ENCODE results near the gene OPN4.
"Not testable (repeated sequence)": the region's sequence is repeated elsewhere in the genome, so short reads cannot be mapped to it uniquely, and the experiment has no call there.

OPN4 gene

DNA sequence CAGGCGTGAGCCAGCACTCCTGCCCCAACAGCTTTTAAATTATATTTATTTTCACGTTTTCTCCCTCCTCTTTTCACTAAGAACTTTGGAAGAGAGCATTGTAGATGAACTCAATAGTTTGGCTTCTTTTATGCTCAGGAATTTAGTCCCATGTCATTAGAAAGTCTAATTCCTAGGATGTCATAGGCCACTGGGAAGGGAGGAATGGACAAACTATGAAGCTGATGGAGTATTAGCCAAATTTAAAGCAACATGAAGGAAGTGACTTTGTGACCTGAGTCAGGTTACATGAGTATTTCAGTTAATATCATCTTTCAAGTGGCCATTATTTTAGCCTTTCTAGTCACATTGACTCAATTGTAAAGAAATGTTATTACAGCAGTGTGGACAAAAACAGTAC is 18.0 kb upstream of the OPN4 start:
- DNase-seq (ENCODE audit: low read depth), result no peak
- H3K4me3 ChIP-seq (ENCODE audit: low read length), result no peak overlapping the region
- no peak for TF ChIP-seq CTCF (conservative IDR thresholded peaks at IDR 0.05; ENCODE audit: low read depth, low read length)

DNA sequence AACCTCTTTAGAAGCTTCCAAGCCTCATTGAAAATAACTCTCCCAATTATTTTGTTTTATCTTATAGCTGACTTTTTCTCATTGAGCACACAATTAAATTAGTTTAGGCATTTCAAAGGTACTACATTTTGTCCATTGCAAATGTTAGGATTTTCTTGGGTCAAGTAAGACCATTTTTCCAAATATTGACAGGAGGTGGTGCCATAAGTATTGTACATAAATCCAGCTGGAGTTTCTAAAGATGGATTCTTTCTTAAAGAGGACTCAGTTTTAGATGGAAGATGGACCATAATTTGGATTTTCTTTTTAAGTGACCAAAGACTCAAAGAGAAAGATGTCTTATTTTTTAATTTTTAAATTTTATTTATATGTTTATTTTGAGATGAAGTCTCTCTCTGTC is 12.3 kb upstream of the OPN4 start:
- no peak for DNase-seq (ENCODE audit: low read depth)
- no peak overlapping the region for H3K4me3 ChIP-seq (ENCODE audit: low read length)

GRCh38 chr10:86642499-86642898 is 11.8 kb upstream of the OPN4 start:
- no peak for DNase-seq (ENCODE audit: low read depth)
- no peak for TF ChIP-seq CTCF (conservative IDR thresholded peaks at IDR 0.05; ENCODE audit: low read depth, low read length)
- H3K4me3 ChIP-seq (ENCODE audit: low read length), result no peak overlapping the region

More for the DNA sequence above, 12.3 kb upstream of the OPN4 start:
- no peak for TF ChIP-seq CTCF (conservative IDR thresholded peaks at IDR 0.05; ENCODE audit: low read depth, low read length)

DNA sequence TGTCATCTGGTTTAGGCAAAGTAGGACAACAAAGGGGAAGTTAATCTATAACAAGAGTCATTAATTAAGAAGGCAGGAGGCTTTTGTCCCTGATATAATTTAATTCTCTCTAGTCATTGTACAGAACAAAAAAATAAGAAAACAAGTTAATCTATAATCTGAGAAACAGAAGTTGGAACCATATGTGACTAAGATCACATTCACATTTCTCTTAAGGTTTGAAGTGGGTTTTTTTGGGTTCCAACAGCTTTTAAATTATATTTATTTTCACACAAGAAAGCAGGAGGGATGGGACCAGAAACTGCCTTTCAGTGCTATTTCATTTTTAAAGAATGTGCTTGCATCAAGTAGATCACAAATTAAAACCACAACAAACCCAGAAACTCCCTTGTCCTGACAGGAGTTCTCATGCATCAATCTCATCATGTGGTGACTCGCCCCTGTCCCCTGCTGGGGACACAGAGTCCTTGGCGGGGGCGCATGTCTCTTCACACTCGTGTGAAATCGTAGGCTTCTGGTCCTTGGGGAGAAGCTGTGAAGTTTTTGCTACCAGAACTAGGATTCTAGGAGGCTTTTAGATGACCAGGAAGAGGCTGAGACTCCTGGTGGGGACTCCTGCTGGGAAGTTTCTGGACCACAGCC is 10.1 kb upstream of the OPN4 start:
- no peak for TF ChIP-seq CTCF (conservative IDR thresholded peaks at IDR 0.05; ENCODE audit: low read depth, low read length)
- DNase-seq (ENCODE audit: low read depth), result no peak

DNA sequence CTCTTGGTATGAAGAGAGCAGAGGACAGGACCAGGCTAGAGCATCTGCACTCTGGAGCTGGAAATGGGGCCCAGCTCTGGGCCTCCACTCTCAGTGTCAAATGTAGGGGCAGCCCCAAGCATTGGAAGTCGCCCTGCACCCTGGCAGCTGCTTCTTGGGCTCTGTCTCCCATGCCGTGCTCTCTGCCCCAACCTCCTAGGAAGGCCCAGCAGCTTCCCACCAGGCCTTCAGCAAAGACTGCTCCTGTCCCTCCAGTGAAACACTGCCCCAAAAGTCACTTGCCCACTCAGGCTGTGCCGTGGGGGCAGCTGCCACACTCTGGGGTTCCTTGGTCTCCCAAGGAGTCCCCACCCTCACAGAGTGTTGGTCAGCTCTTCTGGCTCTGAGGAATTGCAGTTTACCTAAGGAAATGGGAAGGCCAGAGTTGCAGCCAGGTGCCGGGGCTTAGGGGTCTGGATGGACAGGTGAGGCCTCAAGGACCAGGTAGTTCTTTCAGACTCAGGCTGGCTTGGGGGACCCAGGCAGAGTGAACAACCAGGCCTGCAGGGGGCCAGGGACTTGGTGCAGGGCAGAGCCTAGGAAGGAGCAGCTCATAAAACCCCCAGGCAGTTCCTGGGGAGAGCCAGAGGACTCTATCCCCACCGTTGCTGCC is 9.4 kb upstream of the OPN4 start:
- DNase-seq (ENCODE audit: low read depth), result no peak
- TF ChIP-seq CTCF (conservative IDR thresholded peaks at IDR 0.05; ENCODE audit: low read depth, low read length), result no peak
- no peak overlapping the region for H3K4me3 ChIP-seq (ENCODE audit: low read length)

More for the DNA sequence above, 10.1 kb upstream of the OPN4 start:
- no peak overlapping the region for H3K4me3 ChIP-seq (ENCODE audit: low read length)

GRCh38 chr10:86645621-86646165 is 8.7 kb upstream of the OPN4 start:
- not testable (repeated sequence) for DNase-seq (ENCODE audit: low read depth); H3K4me3 ChIP-seq (ENCODE audit: low read length)

DNA sequence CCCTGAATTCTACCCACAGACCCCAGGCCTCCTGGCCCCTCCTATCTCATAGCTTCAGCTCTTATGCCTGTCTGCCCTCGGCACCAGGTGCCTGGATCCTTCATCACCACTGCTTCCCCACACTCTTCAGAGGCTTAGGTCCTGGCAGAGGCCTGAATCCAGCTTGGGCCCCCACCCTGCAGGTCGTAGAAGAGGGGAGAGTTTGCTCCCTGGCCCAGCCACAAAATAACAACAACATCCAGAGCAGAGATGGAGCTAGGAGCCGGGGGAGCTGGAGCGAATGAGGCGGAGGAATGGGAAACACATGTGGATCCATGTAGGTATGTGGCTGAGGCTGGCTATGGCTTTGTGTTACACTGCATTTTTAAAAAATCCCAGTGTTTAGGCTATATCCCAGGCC is 7.8 kb upstream of the OPN4 start:
- no peak for DNase-seq (ENCODE audit: low read depth)
- no peak for TF ChIP-seq CTCF (conservative IDR thresholded peaks at IDR 0.05; ENCODE audit: low read depth, low read length)
- H3K4me3 ChIP-seq (ENCODE audit: low read length), result no peak overlapping the region

All from retinal pigment epithelial cell (primary cell).